GM19025 (cell line): Measurements from ENCODE around the gene INO80.
A peak's percentile ranks its signal among the peaks of the same experiment; 100 is the strongest.

Source experiments
- ATAC-seq: cut with Tn5 transposase; IDR thresholded peaks from one replicate; pipeline ENCODE4 v1.9.1; 2021; ENCODE audit warnings: mild to moderate bottlenecking, low read depth, moderate library complexity; ENCODE audit not compliant: unreplicated experiment

Gene INO80

GRCh38 chr15:40952901-40953712 lies 163.0 kb downstream of the INO80 start, which contains the start of gene CHAC1:
TSS of gene CHAC1 (plus strand) at chr15:40953471. CDS start at chr15:40953584, 113 bp downstream.
- ATAC-seq: peak; percentile 97

GRCh38 chr15:40952301-40952900 lies 163.7 kb downstream of the INO80 start:
- no peak for ATAC-seq

- no peak for ATAC-seq
Measured at GRCh38 chr15:40951764-40952163, 164.3 kb downstream of the INO80 start.

GRCh38 chr15:40949756-40950207 lies 166.3 kb downstream of the INO80 start:
- ATAC-seq: no peak

GRCh38 chr15:40948706-40949473 lies 167.2 kb downstream of the INO80 start:
- no peak for ATAC-seq

GRCh38 chr15:40944510-40945296 lies 171.4 kb downstream of the INO80 start:
- no peak for ATAC-seq

GRCh38 chr15:40943764-40944365 lies 172.2 kb downstream of the INO80 start:
- no peak for ATAC-seq

- no peak for ATAC-seq
Measured at GRCh38 chr15:40942878-40943277, 173.2 kb downstream of the INO80 start.

- ATAC-seq: no peak
Measured at GRCh38 chr15:40942337-40942854, 173.7 kb downstream of the INO80 start.

GRCh38 chr15:40941528-40942336 lies 174.3 kb downstream of the INO80 start:
- peak; percentile 75 for ATAC-seq

GRCh38 chr15:40941068-40941527 lies 175.0 kb downstream of the INO80 start:
- no peak for ATAC-seq

GRCh38 chr15:40940296-40940801 lies 175.7 kb downstream of the INO80 start:
- ATAC-seq: no peak

GRCh38 chr15:40938536-40938870 lies 177.6 kb downstream of the INO80 start:
- no peak for ATAC-seq

GRCh38 chr15:40937762-40938535 lies 178.1 kb downstream of the INO80 start:
- ATAC-seq: no peak

GRCh38 chr15:40936709-40937666 lies 179.1 kb downstream of the INO80 start:
- ATAC-seq: no peak

GRCh38 chr15:40936234-40936708 lies 179.8 kb downstream of the INO80 start:
- no peak for ATAC-seq

- no peak for ATAC-seq
Measured at GRCh38 chr15:40934457-40934856, 181.6 kb downstream of the INO80 start.
